ENCODE results near the gene XPO6. TPM values are rescaled to one million over a fixed set of nuclear protein-coding genes. Genes with fewer than 3 reads are reported as not detected.

The XPO6 gene
- total and polyA plus RNA-seq, 2 donors: 67.9 to 161 TPM

- Histone ChIP-seq H3K4me1 (ENCODE audit: control insufficient read depth in 2 of 2, insufficient read depth in 2 of 2, low read length in 2 of 2) (no peaks in the 10 kb centered on the region), H3K27ac (ENCODE audit: low read depth in 1 of 2, low read length in 1 of 2) (no peak overlapping the region), H3K4me3 (ENCODE audit: low read length in 2 of 2) (no peak overlapping the region), H3K9me3 (ENCODE audit: control insufficient read depth in 2 of 2, insufficient read depth in 1 of 2, low read length in 1 of 2) (no peaks in the 10 kb centered on the region), H3K27me3 (ENCODE audit: control insufficient read depth in 2 of 2, insufficient read depth in 1 of 2, low read length in 1 of 2) (no peaks in the 10 kb centered on the region), H3K36me3 (ENCODE audit: control insufficient read depth in 2 of 2, insufficient read depth in 2 of 2, low read length in 1 of 2) (no peaks in the 10 kb centered on the region)
- DNase-seq (ENCODE audit: low read depth in 6 of 9, low spot score in 9 of 9): no peak
- 97% methylated on average over 6 of the region's 6 CpGs for WGBS
These were observed 133.5 kb downstream of the XPO6 start for GRCh38 chr16:28078261-28078660.

GRCh38 chr16:28073836-28074235 is 137.9 kb downstream of the XPO6 start:
- H3K27me3 ChIP-seq (ENCODE audit: control insufficient read depth in 2 of 2, insufficient read depth in 1 of 2, low read length in 1 of 2): no peaks in the 10 kb centered on the region
- H3K4me1 ChIP-seq (ENCODE audit: control insufficient read depth in 2 of 2, insufficient read depth in 2 of 2, low read length in 2 of 2): no peaks in the 10 kb centered on the region
- H3K4me3 ChIP-seq (ENCODE audit: low read length in 2 of 2): no peak overlapping the region
- WGBS: 96% methylated on average over 6 of the region's 6 CpGs
- no peaks in the 10 kb centered on the region for H3K9me3 ChIP-seq (ENCODE audit: control insufficient read depth in 2 of 2, insufficient read depth in 1 of 2, low read length in 1 of 2)
- no peak overlapping the region for H3K27ac ChIP-seq (ENCODE audit: low read depth in 1 of 2, low read length in 1 of 2)
- no peaks in the 10 kb centered on the region for H3K36me3 ChIP-seq (ENCODE audit: control insufficient read depth in 2 of 2, insufficient read depth in 2 of 2, low read length in 1 of 2)
- no peak for DNase-seq (ENCODE audit: low read depth in 6 of 9, low spot score in 9 of 9)

GRCh38 chr16:28072087-28072486 is 139.7 kb downstream of the XPO6 start:
- Histone ChIP-seq H3K4me1 (ENCODE audit: control insufficient read depth in 2 of 2, insufficient read depth in 2 of 2, low read length in 2 of 2) (no peaks in the 10 kb centered on the region), H3K27me3 (ENCODE audit: control insufficient read depth in 2 of 2, insufficient read depth in 1 of 2, low read length in 1 of 2) (peaks cover 0 to 4% of the 10 kb centered on the region in 2 donors), H3K36me3 (ENCODE audit: control insufficient read depth in 2 of 2, insufficient read depth in 2 of 2, low read length in 1 of 2) (no peaks in the 10 kb centered on the region), H3K9me3 (ENCODE audit: control insufficient read depth in 2 of 2, insufficient read depth in 1 of 2, low read length in 1 of 2) (no peaks in the 10 kb centered on the region), H3K4me3 (ENCODE audit: low read length in 2 of 2) (no peak overlapping the region), H3K27ac (ENCODE audit: low read depth in 1 of 2, low read length in 1 of 2) (no peak overlapping the region)
- 66% methylated on average over 4 of the region's 4 CpGs for WGBS
- no peak for DNase-seq (ENCODE audit: low read depth in 6 of 9, low spot score in 9 of 9)

GRCh38 chr16:28069971-28070794 is 141.6 kb downstream of the XPO6 start:
- Histone ChIP-seq H3K9me3 (ENCODE audit: control insufficient read depth in 2 of 2, insufficient read depth in 1 of 2, low read length in 1 of 2) (no peaks in the 10 kb centered on the region), H3K27me3 (ENCODE audit: control insufficient read depth in 2 of 2, insufficient read depth in 1 of 2, low read length in 1 of 2) (peaks cover 0 to 17% of the 10 kb centered on the region in 2 donors), H3K36me3 (ENCODE audit: control insufficient read depth in 2 of 2, insufficient read depth in 2 of 2, low read length in 1 of 2) (no peaks in the 10 kb centered on the region), H3K4me3 (ENCODE audit: low read length in 2 of 2) (no peak overlapping the region), H3K4me1 (ENCODE audit: control insufficient read depth in 2 of 2, insufficient read depth in 2 of 2, low read length in 2 of 2) (no peaks in the 10 kb centered on the region), H3K27ac (ENCODE audit: low read depth in 1 of 2, low read length in 1 of 2) (no peak overlapping the region)
- DNase-seq (ENCODE audit: low read depth in 6 of 9, low spot score in 9 of 9): no peak
- WGBS: 80% methylated on average over 31 of the region's 31 CpGs

GRCh38 chr16:28068976-28069375 is 142.8 kb downstream of the XPO6 start:
- Histone ChIP-seq H3K27me3 (ENCODE audit: control insufficient read depth in 2 of 2, insufficient read depth in 1 of 2, low read length in 1 of 2) (peaks cover 12 to 29% of the 10 kb centered on the region in 2 donors), H3K36me3 (ENCODE audit: control insufficient read depth in 2 of 2, insufficient read depth in 2 of 2, low read length in 1 of 2) (no peaks in the 10 kb centered on the region), H3K4me3 (ENCODE audit: low read length in 2 of 2) (no peak overlapping the region), H3K27ac (ENCODE audit: low read depth in 1 of 2, low read length in 1 of 2) (no peak overlapping the region), H3K9me3 (ENCODE audit: control insufficient read depth in 2 of 2, insufficient read depth in 1 of 2, low read length in 1 of 2) (no peaks in the 10 kb centered on the region), H3K4me1 (ENCODE audit: control insufficient read depth in 2 of 2, insufficient read depth in 2 of 2, low read length in 2 of 2) (no peaks in the 10 kb centered on the region)
- 93% methylated on average over 7 of the region's 7 CpGs for WGBS
- no peak for DNase-seq (ENCODE audit: low read depth in 6 of 9, low spot score in 9 of 9)

- peaks cover 0 to 3% of the 10 kb centered on the region in 2 donors for H3K4me1 ChIP-seq (ENCODE audit: control insufficient read depth in 2 of 2, insufficient read depth in 2 of 2, low read length in 2 of 2)
- H3K4me3 ChIP-seq (ENCODE audit: low read length in 2 of 2): no peak overlapping the region
- no peaks in the 10 kb centered on the region for H3K36me3 ChIP-seq (ENCODE audit: control insufficient read depth in 2 of 2, insufficient read depth in 2 of 2, low read length in 1 of 2)
- peaks cover 24 to 35% of the 10 kb centered on the region in 2 donors for H3K27me3 ChIP-seq (ENCODE audit: control insufficient read depth in 2 of 2, insufficient read depth in 1 of 2, low read length in 1 of 2)
- no peaks in the 10 kb centered on the region for H3K9me3 ChIP-seq (ENCODE audit: control insufficient read depth in 2 of 2, insufficient read depth in 1 of 2, low read length in 1 of 2)
- WGBS: 90% methylated on average over 14 of the region's 14 CpGs
- H3K27ac ChIP-seq (ENCODE audit: low read depth in 1 of 2, low read length in 1 of 2): no peak overlapping the region
- DNase-seq (ENCODE audit: low read depth in 6 of 9, low spot score in 9 of 9): no peak
These were observed 144.0 kb downstream of the XPO6 start for GRCh38 chr16:28067604-28068379.

- WGBS: 88% methylated on average over 15 of the region's 15 CpGs
- Histone ChIP-seq H3K27me3 (ENCODE audit: control insufficient read depth in 2 of 2, insufficient read depth in 1 of 2, low read length in 1 of 2) (peaks cover 44 to 63% of the 10 kb centered on the region in 2 donors), H3K27ac (ENCODE audit: low read depth in 1 of 2, low read length in 1 of 2) (no peak overlapping the region), H3K9me3 (ENCODE audit: control insufficient read depth in 2 of 2, insufficient read depth in 1 of 2, low read length in 1 of 2) (no peaks in the 10 kb centered on the region), H3K4me3 (ENCODE audit: low read length in 2 of 2) (no peak overlapping the region), H3K36me3 (ENCODE audit: control insufficient read depth in 2 of 2, insufficient read depth in 2 of 2, low read length in 1 of 2) (no peaks in the 10 kb centered on the region), H3K4me1 (ENCODE audit: control insufficient read depth in 2 of 2, insufficient read depth in 2 of 2, low read length in 2 of 2) (peaks cover 0 to 3% of the 10 kb centered on the region in 2 donors)
- DNase-seq (ENCODE audit: low read depth in 6 of 9, low spot score in 9 of 9): no peak
These were observed 147.0 kb downstream of the XPO6 start for GRCh38 chr16:28064706-28065249.

- H3K4me3 ChIP-seq (ENCODE audit: low read length in 2 of 2): no peak overlapping the region
- no peak for DNase-seq (ENCODE audit: low read depth in 6 of 9, low spot score in 9 of 9)
- WGBS: 57% methylated on average over 3 of the region's 3 CpGs
- no peaks in the 10 kb centered on the region for H3K9me3 ChIP-seq (ENCODE audit: control insufficient read depth in 2 of 2, insufficient read depth in 1 of 2, low read length in 1 of 2)
- H3K27ac ChIP-seq (ENCODE audit: low read depth in 1 of 2, low read length in 1 of 2): no peak overlapping the region
- peaks cover 0 to 3% of the 10 kb centered on the region in 2 donors for H3K4me1 ChIP-seq (ENCODE audit: control insufficient read depth in 2 of 2, insufficient read depth in 2 of 2, low read length in 2 of 2)
- H3K36me3 ChIP-seq (ENCODE audit: control insufficient read depth in 2 of 2, insufficient read depth in 2 of 2, low read length in 1 of 2): no peaks in the 10 kb centered on the region
- peaks cover 44 to 69% of the 10 kb centered on the region in 2 donors for H3K27me3 ChIP-seq (ENCODE audit: control insufficient read depth in 2 of 2, insufficient read depth in 1 of 2, low read length in 1 of 2)
These were observed 147.6 kb downstream of the XPO6 start for GRCh38 chr16:28064150-28064549.

- WGBS: 2% methylated on average over 54 of the region's 54 CpGs
- H3K4me1 ChIP-seq (ENCODE audit: control insufficient read depth in 2 of 2, insufficient read depth in 2 of 2, low read length in 2 of 2): peaks cover 0 to 3% of the 10 kb centered on the region in 2 donors
- no peaks in the 10 kb centered on the region for H3K36me3 ChIP-seq (ENCODE audit: control insufficient read depth in 2 of 2, insufficient read depth in 2 of 2, low read length in 1 of 2)
- peaks cover 44 to 74% of the 10 kb centered on the region in 2 donors for H3K27me3 ChIP-seq (ENCODE audit: control insufficient read depth in 2 of 2, insufficient read depth in 1 of 2, low read length in 1 of 2)
- no peaks in the 10 kb centered on the region for H3K9me3 ChIP-seq (ENCODE audit: control insufficient read depth in 2 of 2, insufficient read depth in 1 of 2, low read length in 1 of 2)
- H3K27ac ChIP-seq (ENCODE audit: low read depth in 1 of 2, low read length in 1 of 2): no peak within 1 kb of the TSS
- no peak for DNase-seq (ENCODE audit: low read depth in 6 of 9, low spot score in 9 of 9)
- H3K4me3 ChIP-seq (ENCODE audit: low read length in 2 of 2): peak within 1 kb of the TSS in 1 of 2 donors; percentile 36
These were observed 148.1 kb downstream of the XPO6 start, which contains the start of gene GSG1L for GRCh38 chr16:28063591-28064061. TSS of gene GSG1L (minus strand) at chr16:28063714. CDS start at chr16:28063424, 290 bp downstream.

Data from thymus (tissue), 11 donors.